ENCODE results near the gene TNFRSF1A. TPM values are rescaled to one million over a fixed set of nuclear protein-coding genes. Genes with fewer than 3 reads are reported as not detected.
A peak's percentile ranks its signal among the peaks of the same experiment; 100 is the strongest.

TNFRSF1A gene
- total and polyA plus RNA-seq, 9 of the 15 experiments (the other 6 are each of a cell fraction or from before 2014, with no cell fraction given) = 0.76 to 43.5 (median 30.0) TPM

- TF ChIP-seq ZNF407 (IDR thresholded peaks at IDR 0.05; ENCODE audit: low read depth) = no peak
- TF ChIP-seq ELK1 (CRISPR knock-in tag; IDR thresholded peaks at IDR 0.05) = 0 out of 2 replicates have a peak, but pooled peaks have one; percentile 47
- no peak for TF ChIP-seq ZKSCAN1 (IDR thresholded peaks at IDR 0.05; ENCODE audit: low read depth, low read length)
- no peak for TF ChIP-seq RFX5 (IDR thresholded peaks at IDR 0.05; ENCODE audit: low read depth, low read length)
- TF ChIP-seq FOXK2 (conservative IDR thresholded peaks at IDR 0.05 in 1 of 2, IDR thresholded peaks at IDR 0.05 in 1 of 2; ENCODE audit: low read depth in 2 of 2) = peak; percentile 78 to 80
- no peak for TF ChIP-seq ZNF197 (CRISPR knock-in tag; IDR thresholded peaks at IDR 0.05; ENCODE audit: low read depth)
- 0 out of 4 replicates have a peak, but pooled peaks of 1 of the 2 experiments have one; percentile 12 for TF ChIP-seq NRF1 (conservative IDR thresholded peaks at IDR 0.05 in 1 of 2, IDR thresholded peaks at IDR 0.05 in 1 of 2)
- TF ChIP-seq ZNF830 (CRISPR knock-in tag; IDR thresholded peaks at IDR 0.05) = no peak
- 0 out of 2 replicates have a peak, but pooled peaks have one; percentile 35 for TF ChIP-seq ZFX (CRISPR knock-in tag; IDR thresholded peaks at IDR 0.05)
- TF ChIP-seq OTX1 (CRISPR knock-in tag; IDR thresholded peaks at IDR 0.05) = 0 out of 2 replicates have a peak, but pooled peaks have one; percentile 26
- no peak for TF ChIP-seq ID3 (CRISPR knock-in tag; IDR thresholded peaks at IDR 0.05)
- peak; percentile 53; the same call in 1 of the 2 replicates for TF ChIP-seq ID3 (tag; IDR thresholded peaks at IDR 0.05)
- no peak for TF ChIP-seq SIN3B (IDR thresholded peaks at IDR 0.05; ENCODE audit: low read depth)
- TF ChIP-seq RBBP5 (IDR thresholded peaks at IDR 0.05; ENCODE audit: borderline replicate concordance, insufficient read depth, low read length, poor library complexity, severe bottlenecking) = no peak
- TF ChIP-seq MCM7 (IDR thresholded peaks at IDR 0.05) = no peak
- 0 out of 2 replicates have a peak, but pooled peaks have one; percentile 41 for TF ChIP-seq SMC3 (conservative IDR thresholded peaks at IDR 0.05; ENCODE audit: insufficient read depth, low read depth, low read length)
- no peak for TF ChIP-seq ZNF668 (CRISPR knock-in tag; IDR thresholded peaks at IDR 0.05)
- TF ChIP-seq MYC (IDR thresholded peaks at IDR 0.05; ENCODE audit: low read depth, low read length) = no peak
- TF ChIP-seq MYC (CRISPR knock-in tag; IDR thresholded peaks at IDR 0.05; ENCODE audit: borderline replicate concordance, low read depth) = 0 out of 2 replicates have a peak, but pooled peaks have one; percentile 22
Observed at GRCh38 chr12:6335451-6336078, 6.3 kb downstream of the TNFRSF1A start (continued).

Data from K562 (cell line).